HG03565 (cell line): ENCODE results near the gene C1orf232.

Experiments used
- ATAC-seq: cut with Tn5 transposase; IDR thresholded peaks from one replicate; pipeline ENCODE4 v1.9.1; 2021; ENCODE audit warnings: mild to moderate bottlenecking, moderate library complexity; ENCODE audit not compliant: unreplicated experiment

The C1orf232 gene

GRCh38 chr1:26125382-26125781 lies 43.4 kb downstream of the C1orf232 start:
- no peak for ATAC-seq

- no peak for ATAC-seq
These were observed 44.1 kb downstream of the C1orf232 start for GRCh38 chr1:26124418-26125331.

GRCh38 chr1:26122988-26123973 lies 45.5 kb downstream of the C1orf232 start:
- ATAC-seq: no peak

- no peak for ATAC-seq
These were observed 46.6 kb downstream of the C1orf232 start for GRCh38 chr1:26121854-26122773.

- ATAC-seq: no peak
These were observed 48.7 kb downstream of the C1orf232 start for GRCh38 chr1:26119892-26120608.

GRCh38 chr1:26114165-26114927 lies 54.4 kb downstream of the C1orf232 start:
- ATAC-seq: no peak
